ENCODE measurements around the gene TMEM63C.

DNA sequence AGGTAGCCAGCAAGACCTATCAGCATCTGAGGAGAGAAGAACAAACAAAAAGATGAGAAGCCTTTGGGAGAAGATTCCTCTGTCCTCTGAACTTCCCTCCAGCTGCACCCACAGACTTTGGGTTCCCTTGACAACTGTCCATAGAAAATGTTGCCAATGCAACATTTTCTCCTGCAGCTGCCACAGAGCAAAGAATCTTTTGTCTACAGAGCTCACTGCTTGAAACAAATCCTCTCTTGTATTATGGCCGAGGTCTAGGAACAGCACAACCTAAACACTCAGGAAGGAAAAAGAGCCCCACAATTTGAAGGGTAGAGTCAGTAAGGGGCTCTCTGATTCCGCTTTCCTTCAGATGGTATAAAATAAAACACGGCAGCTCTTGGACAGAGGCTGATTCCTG lies 124.8 kb downstream of the TMEM63C start:
- TF ChIP-seq POLR2AphosphoS5 (IDR thresholded peaks at IDR 0.05) (no peak), POLR2A (IDR thresholded peaks at IDR 0.05) (no peak), EP300 (IDR thresholded peaks at IDR 0.05; ENCODE audit: low read depth) (no peak)
- TF ChIP-seq, protein P1, sequence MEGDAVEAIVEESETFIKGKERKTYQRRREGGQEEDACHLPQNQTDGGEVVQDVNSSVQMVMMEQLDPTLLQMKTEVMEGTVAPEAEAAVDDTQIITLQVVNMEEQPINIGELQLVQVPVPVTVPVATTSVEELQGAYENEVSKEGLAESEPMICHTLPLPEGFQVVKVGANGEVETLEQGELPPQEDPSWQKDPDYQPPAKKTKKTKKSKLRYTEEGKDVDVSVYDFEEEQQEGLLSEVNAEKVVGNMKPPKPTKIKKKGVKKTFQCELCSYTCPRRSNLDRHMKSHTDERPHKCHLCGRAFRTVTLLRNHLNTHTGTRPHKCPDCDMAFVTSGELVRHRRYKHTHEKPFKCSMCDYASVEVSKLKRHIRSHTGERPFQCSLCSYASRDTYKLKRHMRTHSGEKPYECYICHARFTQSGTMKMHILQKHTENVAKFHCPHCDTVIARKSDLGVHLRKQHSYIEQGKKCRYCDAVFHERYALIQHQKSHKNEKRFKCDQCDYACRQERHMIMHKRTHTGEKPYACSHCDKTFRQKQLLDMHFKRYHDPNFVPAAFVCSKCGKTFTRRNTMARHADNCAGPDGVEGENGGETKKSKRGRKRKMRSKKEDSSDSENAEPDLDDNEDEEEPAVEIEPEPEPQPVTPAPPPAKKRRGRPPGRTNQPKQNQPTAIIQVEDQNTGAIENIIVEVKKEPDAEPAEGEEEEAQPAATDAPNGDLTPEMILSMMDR (IDR thresholded peaks at IDR 0.05) = no peak
